RCC 7860 (cell line): ENCODE data around the gene TMEM87B.

Experiments
- DNase-seq: peaks from one replicate; pipeline ENCODE4 v3.0.0-alpha.2; 2015; ENCODE audit warnings: low spot score
- FAIRE-seq: peaks from 2 replicates; lab custom pipeline; 2012; peaks lifted over from hg19 to GRCh38; lab: Jason Lieb, UNC

Gene TMEM87B

GRCh38 chr2:112163541-112163981 lies 108.5 kb downstream of the TMEM87B start:
- no peak for FAIRE-seq
- DNase-seq, result no peak

GRCh38 chr2:112164876-112165275 lies 109.8 kb downstream of the TMEM87B start:
- FAIRE-seq, result no peak
- DNase-seq, result no peak

GRCh38 chr2:112165296-112165695 lies 110.2 kb downstream of the TMEM87B start:
- no peak for FAIRE-seq
- no peak for DNase-seq

GRCh38 chr2:112166806-112167499 lies 111.9 kb downstream of the TMEM87B start:
- DNase-seq (no peak), FAIRE-seq (no peak)

- DNase-seq (no peak), FAIRE-seq (no peak)
Measured at GRCh38 chr2:112168422-112169124, 113.5 kb downstream of the TMEM87B start.
